HG03354 (cell line): ENCODE results near the gene NYAP1.
"Not testable (repeated sequence)": the region's sequence is repeated elsewhere in the genome, so short reads cannot be mapped to it uniquely, and the experiment has no call there.

Experiments
- ATAC-seq: cut with Tn5 transposase; IDR thresholded peaks from one replicate; pipeline ENCODE4 v1.9.1; 2021; ENCODE audit warnings: mild to moderate bottlenecking; ENCODE audit not compliant: unreplicated experiment, poor library complexity, severe bottlenecking

Gene NYAP1

GRCh38 chr7:100478958-100479660, 4.6 kb upstream of the NYAP1 start, which contains the start of gene TSC22D4:
TSS of gene TSC22D4 (minus strand) at chr7:100479214. CDS start at chr7:100478038, 1,176 bp downstream.
- peak; percentile 63 for ATAC-seq

GRCh38 chr7:100481466-100481865, 2.3 kb upstream of the NYAP1 start:
- ATAC-seq, result no peak

DNA sequence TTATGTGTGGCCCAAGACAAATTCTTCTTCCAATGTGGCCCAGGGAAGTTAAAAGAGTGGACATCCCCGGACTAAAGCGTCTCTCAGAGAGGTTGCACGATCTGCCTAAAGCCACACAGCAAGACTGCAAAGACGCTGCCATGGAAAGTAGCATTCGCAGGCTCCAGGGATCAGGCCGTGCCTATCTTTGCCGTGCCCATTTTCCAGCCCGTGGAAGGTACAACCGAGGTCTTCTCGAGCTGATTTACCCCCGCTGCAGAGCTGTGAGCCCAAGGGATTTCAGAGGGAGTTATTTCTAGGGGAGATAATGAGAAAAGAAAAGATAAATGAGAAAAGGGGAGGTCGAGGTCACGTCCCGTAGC, 1.0 kb upstream of the NYAP1 start:
- no peak for ATAC-seq

GRCh38 chr7:100483090-100483721, 521 bp upstream of the NYAP1 start:
- peak; percentile 60 for ATAC-seq

- no peak for ATAC-seq
Observed at GRCh38 chr7:100484673-100485045, 932 bp downstream of the NYAP1 start.

DNA sequence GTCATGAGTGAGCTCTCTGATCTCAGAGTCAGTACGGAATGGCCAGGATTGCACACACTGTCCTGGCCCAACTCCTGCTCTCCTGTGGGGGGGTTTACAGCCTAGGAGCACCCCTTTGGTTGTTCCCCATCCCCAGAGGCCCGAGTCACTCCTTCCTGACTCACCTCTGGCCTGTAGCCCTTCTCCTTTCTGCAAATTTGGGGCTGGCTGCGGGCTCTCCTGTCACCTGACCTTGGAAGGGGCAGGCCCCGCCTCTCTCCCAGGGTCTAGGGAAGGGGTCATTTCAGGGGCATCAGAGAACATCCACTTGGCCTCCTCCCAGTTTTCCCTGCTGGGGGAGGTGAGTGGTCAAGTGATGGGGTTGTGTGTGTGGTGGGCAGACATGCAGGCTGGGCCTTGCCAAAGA, 1.7 kb downstream of the NYAP1 start:
- no peak for ATAC-seq

- no peak for ATAC-seq
Observed at GRCh38 chr7:100486111-100486636, 2.4 kb downstream of the NYAP1 start.

GRCh38 chr7:100486753-100487446, 3.2 kb downstream of the NYAP1 start:
- ATAC-seq, result no peak

GRCh38 chr7:100488333-100489095, 4.8 kb downstream of the NYAP1 start:
- no peak for ATAC-seq

DNA sequence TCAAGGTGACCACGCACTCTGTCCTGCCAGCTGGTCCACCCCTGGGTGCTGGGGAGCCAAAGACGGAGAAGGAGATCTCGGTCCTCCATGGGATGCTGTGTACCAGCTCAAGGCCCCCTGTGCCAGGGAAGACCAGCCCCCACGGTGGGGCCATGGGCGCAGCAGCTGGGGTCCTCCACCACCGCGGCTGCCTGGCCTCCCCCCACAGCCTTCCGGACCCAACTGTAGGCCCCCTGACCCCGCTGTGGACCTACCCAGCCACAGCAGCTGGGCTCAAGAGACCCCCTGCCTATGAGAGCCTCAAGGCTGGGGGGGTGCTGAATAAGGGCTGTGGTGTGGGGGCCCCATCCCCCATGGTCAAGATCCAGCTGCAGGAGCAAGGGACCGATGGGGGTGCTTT, 5.4 kb downstream of the NYAP1 start:
- ATAC-seq, result no peak

DNA sequence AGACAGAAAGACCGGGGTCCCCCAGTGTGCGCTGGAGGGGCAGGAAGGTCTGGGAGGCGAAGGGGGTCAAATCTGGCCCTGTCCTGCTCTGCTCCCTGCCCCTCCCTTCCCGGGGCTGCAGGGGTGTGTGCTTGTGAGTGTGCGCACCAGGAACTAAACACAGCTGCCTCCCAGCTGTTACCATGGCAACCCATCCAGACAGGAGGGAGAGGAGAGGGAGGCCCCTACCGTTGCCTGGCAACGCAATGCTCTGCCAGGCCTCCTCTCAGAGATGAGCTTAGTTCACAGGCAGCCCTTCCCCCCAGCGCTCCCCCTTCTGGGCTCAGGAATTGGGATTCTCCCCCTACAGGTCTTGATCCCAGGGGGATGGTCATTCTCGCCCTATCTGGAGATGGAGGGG, 6.1 kb downstream of the NYAP1 start:
- no peak for ATAC-seq

DNA sequence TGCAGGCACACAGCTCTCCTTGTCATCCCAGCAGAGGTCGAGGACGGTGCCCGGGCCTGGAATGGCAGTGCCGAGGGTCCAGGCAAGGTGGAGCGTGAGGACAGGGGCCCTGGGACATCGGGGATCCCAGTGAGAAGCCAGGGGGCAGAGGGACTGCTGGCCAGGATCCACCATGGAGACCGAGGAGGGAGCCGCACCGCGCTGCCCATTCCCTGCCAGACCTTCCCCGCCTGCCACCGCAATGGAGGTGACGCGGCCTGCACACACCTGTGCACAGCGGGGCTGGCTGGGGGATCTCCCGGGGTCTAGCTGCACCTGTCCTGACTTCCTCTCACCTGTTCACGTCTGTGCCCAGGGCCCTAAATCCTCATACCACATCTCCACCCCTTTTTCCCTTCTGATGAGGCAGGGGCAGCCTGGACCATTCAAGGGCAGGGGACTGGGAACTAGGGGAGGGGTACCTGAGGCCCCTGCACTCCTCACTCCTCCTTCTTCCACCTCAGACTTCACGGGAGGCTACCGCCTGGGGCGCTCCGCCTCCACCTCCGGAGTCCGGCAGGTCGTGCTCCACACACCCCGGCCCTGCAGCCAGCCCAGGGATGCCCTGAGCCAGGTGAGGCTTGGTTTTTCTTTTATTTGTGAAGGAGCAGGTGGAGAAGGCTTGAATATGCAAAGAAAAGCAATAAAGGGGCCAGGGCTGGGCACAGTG, 6.9 kb downstream of the NYAP1 start:
- ATAC-seq, result no peak

GRCh38 chr7:100491192-100491578, 7.5 kb downstream of the NYAP1 start:
- ATAC-seq, result no peak

GRCh38 chr7:100492738-100493475, 9.2 kb downstream of the NYAP1 start:
- no peak for ATAC-seq

DNA sequence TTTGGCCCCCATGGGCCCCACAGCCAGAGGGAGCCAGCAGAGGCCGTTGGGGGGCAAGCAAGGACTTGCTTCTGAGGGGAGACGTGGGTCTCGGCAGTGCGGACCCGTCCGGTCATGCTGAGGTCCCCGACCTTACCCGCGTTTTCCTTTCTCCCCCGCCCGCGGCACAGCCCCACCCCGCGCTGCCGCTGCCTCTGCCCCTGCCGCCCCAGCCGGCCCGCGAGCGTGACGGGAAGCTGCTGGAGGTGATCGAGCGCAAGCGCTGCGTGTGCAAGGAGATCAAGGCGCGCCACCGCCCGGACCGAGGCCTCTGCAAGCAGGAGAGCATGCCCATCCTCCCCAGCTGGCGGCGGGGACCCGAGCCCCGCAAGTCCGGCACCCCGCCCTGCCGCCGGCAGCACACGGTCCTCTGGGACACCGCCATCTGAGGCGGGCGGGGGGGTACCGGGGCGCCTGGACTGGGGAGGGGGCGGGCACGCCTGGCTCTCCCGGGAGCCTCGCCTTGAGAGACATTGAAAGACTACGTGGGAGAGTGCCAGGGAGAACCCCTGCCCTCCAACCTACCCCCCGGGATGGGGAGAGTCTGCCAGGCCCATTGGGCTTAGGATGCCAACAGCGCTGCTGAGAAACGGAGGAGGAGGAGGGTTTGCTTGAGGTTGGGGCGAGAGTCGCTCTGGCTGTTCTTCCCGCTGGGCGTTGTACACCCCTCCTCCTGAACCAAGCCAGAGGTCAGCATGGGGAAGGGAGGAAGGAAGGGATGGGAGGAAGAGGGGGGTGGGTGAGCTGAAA, 9.9 kb downstream of the NYAP1 start:
- no peak for ATAC-seq

DNA sequence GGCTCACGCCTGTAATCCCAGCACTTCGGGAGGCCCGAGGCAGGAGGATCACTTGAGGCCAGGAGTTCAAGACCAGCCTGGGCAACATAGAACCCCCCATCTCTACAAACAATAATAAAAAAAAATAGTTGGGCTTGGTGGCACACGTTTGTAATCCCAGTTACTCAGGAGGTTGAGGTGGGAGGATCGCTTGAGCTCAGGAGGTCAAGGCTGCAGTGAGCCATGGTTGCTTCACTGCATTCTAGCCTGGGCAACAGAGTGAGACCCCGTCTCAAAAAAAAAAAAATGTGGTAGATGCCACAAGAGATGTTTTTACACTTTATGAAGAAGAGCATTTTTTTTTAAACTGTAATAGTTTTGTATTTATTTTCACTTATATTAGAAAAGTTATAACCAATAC, 12.8 kb downstream of the NYAP1 start:
- no peak for ATAC-seq

DNA sequence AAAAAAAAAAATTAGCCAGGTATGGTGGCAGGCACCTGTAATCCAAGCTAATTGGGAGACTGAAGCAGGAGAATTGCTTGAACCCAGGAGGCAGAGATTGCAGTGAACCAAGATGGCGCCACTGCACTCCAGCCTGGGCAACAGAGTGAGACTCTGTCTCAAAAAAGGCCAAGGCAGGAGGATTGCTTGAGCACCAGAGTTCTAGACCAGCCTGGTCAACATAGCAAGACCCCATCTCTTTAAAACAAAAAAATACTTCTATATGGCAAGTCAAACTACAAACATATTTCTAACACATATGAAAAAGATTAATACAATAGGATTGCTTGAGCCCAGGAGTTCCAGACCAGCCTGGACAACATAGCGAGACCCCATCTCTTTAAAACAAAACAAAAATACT, 17.0 kb downstream of the NYAP1 start:
- ATAC-seq, result not testable (repeated sequence)

DNA sequence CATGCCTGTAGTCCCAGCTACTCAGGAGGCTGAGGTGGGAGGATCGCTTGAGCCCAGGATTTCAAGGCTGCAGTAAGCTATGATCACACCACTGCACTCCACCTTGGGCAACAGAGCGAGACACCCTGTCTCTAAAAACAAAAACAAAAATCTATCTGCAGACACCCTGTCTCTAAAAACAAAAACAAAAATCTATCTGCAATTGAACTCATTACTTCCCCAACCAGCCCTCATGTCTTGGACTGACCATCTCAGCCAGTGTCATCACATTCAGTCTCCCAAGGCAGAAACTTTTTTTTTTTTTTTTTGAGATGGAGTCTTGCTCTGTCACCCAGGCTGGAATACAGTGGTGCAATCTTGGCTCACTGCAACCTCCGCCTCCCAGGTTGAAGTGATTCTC, 20.3 kb downstream of the NYAP1 start:
- not testable (repeated sequence) for ATAC-seq
